IPS DF 4.7 (cell line): ENCODE measurements around the gene SSBP3.

Source experiments
- DNase-seq: peaks from one replicate; pipeline ENCODE4 v3.0.0-alpha.2; 2013; ENCODE audit warnings: low spot score; ENCODE audit errors: extremely low read depth

Gene SSBP3

DNA sequence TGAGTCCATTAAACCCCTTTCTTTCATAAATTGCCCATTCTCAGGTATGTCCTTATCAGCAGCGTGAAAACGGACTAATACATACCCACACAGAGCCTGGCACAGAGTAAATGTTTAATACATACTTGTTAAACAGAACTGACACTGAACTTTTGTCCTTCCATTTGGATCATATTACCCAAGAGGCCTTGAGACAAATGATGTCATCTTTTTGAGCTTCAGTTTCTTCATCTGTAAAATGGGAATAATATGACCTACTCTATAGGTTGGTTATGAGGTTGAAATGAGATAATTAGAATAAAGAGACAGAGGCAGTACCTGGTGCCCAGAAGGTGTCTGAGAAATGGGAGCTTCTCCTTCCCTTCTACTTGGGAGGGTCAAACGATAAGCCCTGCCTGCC is 220.1 kb downstream of the SSBP3 start:
- DNase-seq = no peak

DNA sequence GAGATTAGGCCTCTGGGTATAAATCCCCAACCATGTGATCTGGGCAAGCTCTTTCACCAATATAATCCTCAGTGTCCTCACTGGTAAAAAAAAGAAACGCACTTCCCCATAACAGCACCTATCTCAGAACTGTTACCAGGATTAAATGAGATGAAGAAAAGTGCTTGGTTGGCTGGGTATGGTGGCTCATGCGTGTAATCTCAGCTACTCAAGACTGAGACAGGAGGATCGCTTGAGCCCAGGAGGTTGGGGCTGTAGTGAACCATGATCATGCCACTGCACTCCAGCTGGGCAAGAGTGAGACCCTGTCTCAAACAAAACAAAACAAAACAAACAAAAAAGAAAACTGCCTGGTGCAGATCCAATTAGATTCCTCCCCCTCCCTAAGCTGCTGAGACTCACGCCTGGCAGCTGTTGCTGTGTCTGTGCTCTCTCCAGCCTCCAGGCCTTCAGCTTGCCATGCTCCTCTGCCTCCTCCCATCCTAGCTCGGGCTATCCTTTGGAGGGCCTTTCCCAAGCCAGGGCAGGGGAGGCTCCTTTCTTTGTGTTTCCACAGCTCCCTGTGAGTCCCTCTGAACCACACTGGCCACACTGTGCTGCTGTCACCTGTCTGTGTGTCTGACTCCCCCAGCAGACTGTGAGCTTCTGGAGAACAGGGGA is 225.4 kb downstream of the SSBP3 start:
- DNase-seq = no peak

DNA sequence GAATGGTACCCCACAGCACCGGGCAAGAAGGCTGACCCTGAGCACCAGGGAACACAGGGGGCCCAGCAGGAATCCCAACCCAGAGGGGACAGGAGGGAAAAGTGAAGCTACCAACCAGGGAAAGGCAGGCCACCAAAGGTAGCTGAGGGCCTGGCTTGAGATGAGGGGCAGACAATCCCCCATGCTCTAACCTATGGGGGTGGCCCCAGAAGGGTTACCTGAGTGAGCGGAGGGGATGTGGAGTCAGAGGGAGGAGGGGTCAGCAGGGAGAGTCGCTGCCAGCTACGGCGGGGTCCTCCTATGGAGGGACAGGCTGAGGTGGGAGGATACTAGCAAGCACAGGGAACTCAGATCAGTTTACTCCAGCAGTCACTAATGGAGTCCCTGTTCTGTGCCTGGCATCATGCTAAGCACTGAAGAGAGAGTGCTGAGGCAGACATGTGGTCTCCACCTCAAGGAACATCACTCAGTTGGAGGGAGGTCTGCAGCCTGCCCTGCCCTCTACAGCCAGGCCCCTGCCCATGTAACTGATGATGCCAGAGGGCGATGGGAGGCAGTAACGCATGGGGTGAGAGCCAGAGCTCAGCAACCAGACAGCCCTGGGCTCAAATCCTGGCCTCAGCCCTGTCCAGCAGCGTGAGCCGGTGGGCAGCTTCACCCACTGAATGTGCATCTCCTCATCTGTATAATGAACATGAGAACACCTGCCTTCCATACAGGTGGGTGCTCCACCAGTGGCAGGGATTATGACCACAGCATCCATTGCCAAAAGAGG is 227.7 kb downstream of the SSBP3 start:
- no peak for DNase-seq

DNA sequence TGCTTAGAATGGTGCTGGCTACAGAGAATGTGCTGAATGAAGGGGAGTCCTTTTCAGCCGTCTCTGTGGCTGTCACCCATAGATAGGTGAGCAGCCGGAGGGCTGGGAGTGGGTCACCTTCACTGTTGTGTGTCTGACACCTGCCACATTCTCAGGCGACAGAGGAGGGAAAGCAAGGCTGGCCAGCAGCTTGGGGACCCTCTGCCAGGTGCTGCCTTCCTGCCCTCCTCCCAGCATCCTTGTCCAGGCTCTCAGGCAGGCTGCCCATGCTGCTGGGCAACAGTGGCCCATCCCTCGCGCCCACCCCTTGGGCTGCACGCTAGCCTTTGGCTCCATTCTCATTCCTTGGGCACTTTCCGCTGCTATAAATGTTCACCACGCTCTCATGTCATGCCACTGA is 228.5 kb downstream of the SSBP3 start:
- DNase-seq = no peak

DNA sequence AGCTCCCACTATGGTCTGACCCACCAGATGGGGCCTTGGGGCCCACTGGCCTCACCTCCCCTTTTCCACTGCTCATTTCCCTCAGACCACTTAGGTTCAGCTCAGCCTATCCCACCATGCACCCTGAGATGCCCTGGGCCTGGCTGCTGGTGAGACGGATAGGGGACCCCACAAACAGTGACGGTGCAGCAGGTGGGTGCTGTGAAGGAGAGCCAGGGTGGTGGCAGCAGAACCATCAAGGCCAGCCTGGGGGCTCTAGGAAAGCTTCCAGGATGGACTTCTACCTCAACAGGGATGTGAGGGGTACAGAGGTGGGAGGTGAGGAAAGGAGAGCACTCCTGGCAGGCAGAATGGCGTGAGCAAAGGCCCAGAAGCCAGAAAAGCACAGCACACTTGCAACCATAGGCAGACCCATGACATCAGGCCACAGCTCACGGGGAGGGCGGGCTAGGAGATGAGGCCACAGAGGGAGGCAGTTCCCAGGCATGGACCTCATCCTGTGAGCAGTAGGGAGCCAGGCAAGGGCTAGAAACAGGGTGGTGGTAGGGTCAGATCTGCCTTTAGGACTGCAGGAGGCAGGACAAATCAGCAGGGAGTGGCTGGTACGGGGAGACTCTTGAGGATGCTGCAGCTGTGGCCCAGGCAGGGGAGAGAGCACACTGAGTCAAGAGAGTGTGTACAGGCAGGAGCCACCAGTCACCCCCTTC is 229.4 kb downstream of the SSBP3 start:
- DNase-seq = no peak
